Inflammatory macrophage (primary cell): ENCODE data around the gene ACOX3.

ENCODE experiments used
- DNase-seq, 2 donors: peaks; one replicate each; pipeline ENCODE4 v3.0.0-alpha.2; 2020 to 2022

ACOX3 gene

GRCh38 chr4:8316911-8317351 lies 123.6 kb downstream of the ACOX3 start:
- DNase-seq: no peak
